ENCODE results near the gene BCL2L1. TPM values are rescaled to one million over a fixed set of nuclear protein-coding genes. Genes with fewer than 3 reads are reported as not detected.
"Not testable (repeated sequence)": the region's sequence is repeated elsewhere in the genome, so short reads cannot be mapped to it uniquely, and the experiment has no call there.

The BCL2L1 gene
- polyA plus RNA-seq, 3 donors from 2014 or later: 30.9 to 60.4 (median 39.3) TPM

DNA sequence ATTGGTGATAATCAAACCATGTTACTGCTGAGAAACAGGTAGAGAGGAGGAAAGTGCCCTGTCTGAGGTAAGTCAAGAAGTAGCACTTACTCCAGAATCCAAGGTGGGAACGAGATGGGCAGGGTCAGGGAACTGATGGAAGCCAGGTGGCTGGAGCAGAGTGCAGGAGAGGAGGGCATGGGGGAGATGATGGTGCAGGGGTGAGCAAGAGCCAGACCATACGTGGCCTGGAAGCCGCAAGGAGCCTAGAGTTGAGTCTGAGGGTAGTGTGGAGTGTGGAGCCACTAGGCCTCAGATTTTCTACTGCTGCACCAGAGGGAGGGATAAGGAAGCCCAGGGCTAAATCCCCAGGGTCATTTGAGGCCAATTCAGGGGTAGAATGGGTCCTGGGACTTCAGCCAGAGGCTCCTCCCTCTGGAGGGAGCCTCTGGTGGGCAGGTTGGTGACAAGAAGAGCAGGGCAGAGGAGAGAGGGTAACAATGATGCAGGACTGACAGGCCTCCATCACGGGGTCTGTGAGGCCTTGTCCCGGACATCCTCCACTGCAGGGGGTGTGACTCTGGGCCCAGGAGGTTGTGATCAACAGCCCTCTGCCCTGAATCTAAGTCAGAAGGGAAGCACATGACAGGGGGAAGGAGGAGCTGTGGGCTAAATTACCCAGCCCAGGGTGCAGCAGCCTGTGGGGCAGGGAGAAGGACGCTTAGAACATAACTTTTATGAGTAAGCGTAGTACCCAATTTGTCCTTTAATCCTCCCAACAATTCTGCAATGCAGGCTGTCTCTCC, 56.2 kb downstream of the BCL2L1 start:
- H3K36me3 Mint-ChIP-seq: peaks cover 0 to 25% (median 7%) of the 10 kb centered on the region in 3 donors
- peak overlapping the region; percentile 80 to 91 (median 86) for H3K4me3 Mint-ChIP-seq
- DNase-seq: peak; percentile 80 to 84 (median 81)
- H3K9me3 Mint-ChIP-seq: no peaks in the 10 kb centered on the region
- peaks cover 7 to 12% (median 11%) of the 10 kb centered on the region in 3 donors for H3K27me3 Mint-ChIP-seq (ENCODE audit: low read depth in 3 of 3)
- peaks cover 89 to 94% of the 10 kb centered on the region in 2 donors for H3K4me1 Mint-ChIP-seq
- H3K27ac Mint-ChIP-seq: peak overlapping the region; percentile 92 to 99 (median 98)

GRCh38 chr20:31665753-31666152, 56.9 kb downstream of the BCL2L1 start:
- peaks cover 86 to 94% of the 10 kb centered on the region in 2 donors for H3K4me1 Mint-ChIP-seq

DNA sequence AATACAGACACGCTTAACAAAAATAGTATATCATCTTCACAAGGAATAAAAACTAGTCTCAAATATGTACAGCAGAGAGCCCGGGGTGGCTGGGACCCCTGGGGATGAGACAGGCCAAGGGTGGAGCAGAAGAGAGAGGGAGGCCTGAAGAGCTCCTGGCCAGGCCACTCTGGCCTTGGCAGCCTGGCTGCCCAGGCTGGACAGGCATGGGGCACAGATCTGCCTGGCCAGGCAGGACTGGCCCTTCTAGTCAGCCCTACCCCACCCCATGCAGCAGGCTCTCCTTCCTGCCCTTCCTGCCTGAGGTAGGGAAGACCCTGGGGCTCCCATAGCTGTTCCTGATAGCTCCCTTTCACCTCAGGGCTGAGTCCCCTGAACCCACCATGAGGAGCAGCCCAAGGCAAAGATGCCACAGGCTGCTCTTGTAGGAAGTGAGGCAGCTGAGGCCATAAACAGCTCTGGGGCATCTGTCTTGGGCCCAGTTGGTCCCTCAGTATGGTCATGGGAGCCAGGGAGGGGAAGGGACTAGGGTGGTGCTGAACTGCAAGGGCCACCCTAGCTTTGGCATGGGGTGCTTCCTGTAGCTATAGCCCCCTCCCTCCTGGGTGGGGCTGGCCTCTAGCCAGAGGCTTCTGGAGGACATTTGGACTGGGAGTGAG, 57.8 kb downstream of the BCL2L1 start:
- no peak for DNase-seq
- Mint-ChIP-seq H3K36me3 (peaks cover 0 to 23% (median 7%) of the 10 kb centered on the region in 3 donors), H3K27ac (peak overlapping the region; percentile 92 to 99 (median 98)), H3K4me1 (peaks cover 80 to 89% of the 10 kb centered on the region in 2 donors), H3K4me3 (no peak overlapping the region), H3K9me3 (no peaks in the 10 kb centered on the region), H3K27me3 (ENCODE audit: low read depth in 3 of 3) (peaks cover 7 to 14% (median 14%) of the 10 kb centered on the region in 3 donors)

More at GRCh38 chr20:31665753-31666152, 56.9 kb downstream of the BCL2L1 start:
- Mint-ChIP-seq H3K27me3 (ENCODE audit: low read depth in 3 of 3) (peaks cover 7 to 14% (median 11%) of the 10 kb centered on the region in 3 donors), H3K27ac (peak overlapping the region; percentile 92 to 99 (median 98)), H3K36me3 (peaks cover 0 to 25% (median 7%) of the 10 kb centered on the region in 3 donors), H3K9me3 (no peaks in the 10 kb centered on the region), H3K4me3 (peak overlapping the region in 3 of 5 donors; percentile 23 to 91 (median 41))
- DNase-seq: no peak

GRCh38 chr20:31663838-31664695, 58.6 kb downstream of the BCL2L1 start:
- peak overlapping the region; percentile 20 to 48 (median 38) for H3K4me3 Mint-ChIP-seq
- H3K36me3 Mint-ChIP-seq: peaks cover 0 to 16% (median under 1%) of the 10 kb centered on the region in 3 donors
- no peak for DNase-seq
- H3K4me1 Mint-ChIP-seq: peaks cover 73 to 82% of the 10 kb centered on the region in 2 donors
- no peaks in the 10 kb centered on the region for H3K9me3 Mint-ChIP-seq
- peak overlapping the region; percentile 92 to 99 (median 98) for H3K27ac Mint-ChIP-seq
- peaks cover 7 to 14% (median 14%) of the 10 kb centered on the region in 3 donors for H3K27me3 Mint-ChIP-seq (ENCODE audit: low read depth in 3 of 3)

DNA sequence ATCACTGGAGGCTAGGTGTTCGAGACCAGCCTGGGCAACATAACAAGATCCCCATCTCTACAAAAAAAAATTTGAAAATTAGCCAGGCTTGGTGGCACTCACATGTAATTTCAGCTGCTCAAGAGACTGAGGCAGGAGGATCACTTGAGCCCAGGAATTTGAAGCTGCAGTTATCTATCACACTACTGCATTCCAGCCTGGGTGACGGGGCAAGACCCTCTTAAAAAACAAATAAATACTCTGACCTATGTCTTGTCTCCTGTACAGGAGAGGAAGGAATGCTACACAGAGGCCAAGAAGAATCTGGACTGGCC, 59.2 kb downstream of the BCL2L1 start:
- Mint-ChIP-seq H3K36me3 (peaks cover 0 to 16% (median 0%) of the 10 kb centered on the region in 3 donors), H3K9me3 (no peaks in the 10 kb centered on the region), H3K4me1 (peaks cover 67 to 78% of the 10 kb centered on the region in 2 donors), H3K4me3 (peak overlapping the region in 2 of 5 donors; percentile 20 to 44), H3K27me3 (ENCODE audit: low read depth in 3 of 3) (peaks cover 7 to 14% (median 12%) of the 10 kb centered on the region in 3 donors), H3K27ac (peak overlapping the region; percentile 91 to 99 (median 94))
- DNase-seq: no peak

GRCh38 chr20:31662372-31662854, 60.3 kb downstream of the BCL2L1 start:
- no peak for DNase-seq
- H3K27ac Mint-ChIP-seq: peak overlapping the region; percentile 88 to 97 (median 91)
- peaks cover 58 to 68% of the 10 kb centered on the region in 2 donors for H3K4me1 Mint-ChIP-seq
- H3K27me3 Mint-ChIP-seq (ENCODE audit: low read depth in 3 of 3): peaks cover 3 to 13% (median 8%) of the 10 kb centered on the region in 3 donors
- H3K9me3 Mint-ChIP-seq: no peaks in the 10 kb centered on the region
- H3K36me3 Mint-ChIP-seq: peaks cover 0 to 13% (median 0%) of the 10 kb centered on the region in 3 donors
- peak overlapping the region; percentile 79 to 92 (median 90) for H3K4me3 Mint-ChIP-seq

DNA sequence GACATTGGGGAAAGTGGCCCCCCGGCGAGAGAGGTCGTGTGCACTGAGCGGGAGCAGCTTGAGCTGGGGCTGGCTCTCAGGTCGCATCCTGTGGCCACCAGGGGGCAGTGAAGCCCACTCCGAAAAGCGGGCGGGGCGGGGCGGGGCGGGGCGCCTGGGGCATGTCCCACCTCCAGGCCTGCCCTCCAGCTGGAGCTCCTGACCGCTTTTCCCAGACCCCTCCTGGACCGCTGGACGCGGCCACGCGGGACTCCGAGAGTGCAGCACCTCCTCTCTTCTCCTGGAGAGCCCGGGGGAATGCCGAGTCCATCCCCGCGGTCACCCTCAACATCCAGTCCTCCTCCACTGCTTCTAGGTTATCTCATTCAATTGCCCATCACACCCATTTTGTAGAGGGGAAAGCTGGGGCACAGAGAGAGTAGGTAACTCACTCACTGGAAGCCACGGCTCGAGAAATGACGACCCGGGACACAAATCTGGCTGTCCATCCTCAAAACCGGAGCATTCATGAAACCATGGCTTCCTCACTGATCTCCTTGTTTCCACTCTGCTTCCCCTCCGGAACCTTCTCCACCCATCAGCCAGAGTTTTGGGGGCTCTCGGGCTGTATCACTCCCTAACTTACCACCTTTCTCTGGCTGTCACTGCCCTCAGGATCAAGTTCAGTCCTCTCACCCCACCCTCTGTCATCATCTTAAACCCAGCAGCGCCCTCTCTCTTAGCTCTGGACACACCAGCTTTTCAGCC, 60.9 kb downstream of the BCL2L1 start:
- peak; percentile 69 to 75 (median 75) for DNase-seq
- Mint-ChIP-seq H3K27ac (peak overlapping the region; percentile 88 to 97 (median 91)), H3K4me1 (peaks cover 52 to 62% of the 10 kb centered on the region in 2 donors), H3K27me3 (ENCODE audit: low read depth in 3 of 3) (peaks cover 1 to 9% (median 6%) of the 10 kb centered on the region in 3 donors), H3K4me3 (peak overlapping the region; percentile 79 to 92 (median 90)), H3K9me3 (no peaks in the 10 kb centered on the region), H3K36me3 (peaks cover 0 to 13% (median 0%) of the 10 kb centered on the region in 3 donors)

GRCh38 chr20:31654534-31654933, 68.1 kb downstream of the BCL2L1 start:
- H3K4me3 Mint-ChIP-seq: no peak overlapping the region
- no peaks in the 10 kb centered on the region for H3K4me1 Mint-ChIP-seq
- H3K27ac Mint-ChIP-seq: no peak overlapping the region
- H3K27me3 Mint-ChIP-seq (ENCODE audit: low read depth in 3 of 3): no peaks in the 10 kb centered on the region
- no peaks in the 10 kb centered on the region for H3K9me3 Mint-ChIP-seq
- no peaks in the 10 kb centered on the region for H3K36me3 Mint-ChIP-seq
- no peak for DNase-seq

DNA sequence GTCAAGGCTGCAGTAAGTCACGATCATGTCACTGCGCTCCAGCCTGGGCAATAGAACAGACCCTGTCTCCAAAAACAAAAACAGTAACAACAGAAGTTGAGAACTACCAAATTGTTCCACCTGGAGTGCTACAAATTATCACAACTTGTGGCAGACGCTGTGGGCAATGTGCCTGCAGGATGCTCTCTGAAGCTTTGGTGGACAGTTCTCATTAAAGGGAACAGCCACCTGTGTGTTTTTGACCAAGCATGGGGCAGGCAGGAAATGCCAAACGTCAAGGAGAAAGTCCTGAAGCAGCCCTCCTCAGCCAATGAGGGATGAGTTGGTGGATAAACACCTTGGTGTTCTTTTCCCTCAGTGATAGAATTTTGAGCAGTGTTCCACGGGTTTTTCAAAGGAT, 69.1 kb downstream of the BCL2L1 start:
- no peak overlapping the region for H3K27ac Mint-ChIP-seq

DNA sequence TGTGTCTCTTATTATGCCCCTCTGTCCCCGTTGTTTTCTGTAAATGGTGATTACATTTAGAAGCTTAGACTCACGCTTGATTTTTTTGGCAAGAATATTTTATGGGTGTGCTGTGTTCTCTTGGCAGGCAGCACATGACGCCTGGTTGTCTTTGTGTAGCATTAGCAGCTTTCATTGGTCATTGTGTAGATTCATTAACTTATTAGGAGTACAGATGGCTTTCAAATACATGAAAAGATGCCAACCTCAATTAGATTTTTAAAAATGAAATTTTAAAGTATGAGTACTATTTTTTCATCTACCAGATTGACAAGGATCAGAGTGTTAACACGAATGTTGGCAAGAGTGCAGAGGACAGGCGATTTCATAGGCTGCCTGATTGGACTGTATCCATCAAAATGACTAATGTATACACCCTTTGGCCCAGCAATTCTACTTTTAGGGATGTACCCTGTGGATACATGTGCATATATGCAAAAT, 69.7 kb downstream of the BCL2L1 start:
- H3K9me3 Mint-ChIP-seq: no peaks in the 10 kb centered on the region
- DNase-seq: no peak
- H3K36me3 Mint-ChIP-seq: no peaks in the 10 kb centered on the region
- H3K4me1 Mint-ChIP-seq: no peaks in the 10 kb centered on the region
- no peak overlapping the region for H3K4me3 Mint-ChIP-seq
- H3K27ac Mint-ChIP-seq: no peak overlapping the region
- H3K27me3 Mint-ChIP-seq (ENCODE audit: low read depth in 3 of 3): no peaks in the 10 kb centered on the region

More for the DNA sequence above, 69.1 kb downstream of the BCL2L1 start:
- H3K36me3 Mint-ChIP-seq: no peaks in the 10 kb centered on the region
- H3K4me1 Mint-ChIP-seq: no peaks in the 10 kb centered on the region
- no peak for DNase-seq
- H3K27me3 Mint-ChIP-seq (ENCODE audit: low read depth in 3 of 3): no peaks in the 10 kb centered on the region
- H3K4me3 Mint-ChIP-seq: no peak overlapping the region
- no peaks in the 10 kb centered on the region for H3K9me3 Mint-ChIP-seq

DNA sequence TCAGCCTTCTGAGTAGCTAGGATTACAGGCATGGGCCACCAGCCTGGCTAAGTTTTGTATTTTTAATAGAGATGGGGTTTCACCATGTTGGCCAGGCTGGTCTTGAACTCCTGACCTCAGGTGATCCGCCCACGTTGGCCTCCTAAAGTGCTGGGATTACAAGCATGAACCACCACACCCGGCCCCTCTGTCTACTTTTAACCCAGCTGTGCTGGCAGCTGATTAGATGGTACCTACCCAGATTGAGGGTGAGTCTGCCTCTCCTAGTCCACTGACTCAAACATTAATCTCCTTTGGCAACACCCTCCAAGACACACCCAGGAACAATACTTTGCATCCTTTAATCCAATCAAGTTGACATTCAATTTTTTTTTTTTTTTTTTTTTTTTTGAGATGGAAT, 74.6 kb downstream of the BCL2L1 start:
- not testable (repeated sequence) for H3K36me3 Mint-ChIP-seq; H3K27me3 Mint-ChIP-seq (ENCODE audit: low read depth in 3 of 3); DNase-seq; H3K27ac Mint-ChIP-seq; H3K9me3 Mint-ChIP-seq; H3K4me1 Mint-ChIP-seq; H3K4me3 Mint-ChIP-seq

- peaks cover 19% of the 10 kb centered on the region in 2 donors for H3K4me1 Mint-ChIP-seq
- DNase-seq: no peak
- H3K27ac Mint-ChIP-seq: no peak overlapping the region
- peaks cover 4 to 20% (median 5%) of the 10 kb centered on the region in 3 donors for H3K27me3 Mint-ChIP-seq (ENCODE audit: low read depth in 3 of 3)
- H3K4me3 Mint-ChIP-seq: no peak overlapping the region
- H3K36me3 Mint-ChIP-seq: peaks cover 0 to 4% (median 0%) of the 10 kb centered on the region in 3 donors
- H3K9me3 Mint-ChIP-seq: no peaks in the 10 kb centered on the region
Observed at GRCh38 chr20:31644701-31645100, 78.0 kb downstream of the BCL2L1 start.
